GM12878 (cell line): ENCODE results near the gene FBXW7. TPM values are rescaled to one million over a fixed set of nuclear protein-coding genes. Genes with fewer than 3 reads are reported as not detected.

ENCODE experiments used
- ATAC-seq: fragments of 200-7000 bp; cut with Tn5 transposase; 3 replicates; pipeline ENCODE4 v1.9.1; 2020; ENCODE audit warnings: mild to moderate bottlenecking, moderate library complexity
- BruUV-seq: library from RNA; stranded (reverse); fragments of 400-500 nt; replicated peaks from 2 replicates; lab custom pipeline; 2021; lab: Mats Ljungman, UMichigan
- CTCF ChIA-PET: fragments of 300-600 bp; sonication (Branson Sonifier 250); formaldehyde crosslinking; extraction: SDS; loops from one replicate; lab custom pipeline; 2021; ENCODE audit warnings: inconsistent platforms; lab: Yijun Ruan, JAX
- POLR2A ChIA-PET: fragments of 350-600 bp; formaldehyde crosslinking; extraction: SDS; loops from one replicate; lab custom pipeline; 2021; ENCODE audit warnings: inconsistent platforms; lab: Charles Lee
- RAD21 ChIA-PET: fragments of 300-600 bp; sonication (Branson Sonifier 250); formaldehyde crosslinking; loops from one replicate; lab custom pipeline; 2023; ENCODE audit warnings: antibody characterized with exemption; ENCODE audit not compliant: unreplicated experiment; lab: Charles Lee
- SMC1A ChIA-PET: fragments of 300-600 bp; sonication (Branson Sonifier 250); formaldehyde crosslinking; loops from one replicate; lab custom pipeline; 2023; ENCODE audit not compliant: unreplicated experiment, uncharacterized antibody; lab: Charles Lee
- DNase-seq: peaks from one replicate; pipeline ENCODE4 v3.0.0-alpha.2; 2011; ENCODE audit warnings: low read depth, low spot score
- FAIRE-seq: peaks from 3 replicates; lab custom pipeline; 2011; peaks lifted over from hg19 to GRCh38; lab: Jason Lieb, UNC
- H2AFZ ChIP-seq: 2 replicates; pipeline ENCODE4 v1.6.0; 2011; ENCODE audit warnings: low read depth, low read length, control low read depth; ENCODE audit not compliant: control insufficient read depth
- H3K27ac ChIP-seq: 2 replicates; pipeline ENCODE4 v1.5.1; 2011; ENCODE audit warnings: control low read depth; ENCODE audit not compliant: control insufficient read depth, insufficient read depth
- H3K27me3 ChIP-seq, 2 experiments: replicated peaks in 1 of 2; 2 replicates each; pipeline versions ENCODE4 v1.6.0 to v1.6.1; 2011; ENCODE audit warnings: low read length in 1 of 2; ENCODE audit not compliant: control insufficient read depth in 2 of 2, insufficient read depth in 2 of 2
- H3K36me3 ChIP-seq, 2 experiments: 2 replicates each; pipeline ENCODE4 v1.5.1; 2011; ENCODE audit warnings: low read length in 1 of 2; ENCODE audit not compliant: control insufficient read depth in 2 of 2, insufficient read depth in 2 of 2
- H3K4me1 ChIP-seq: 2 replicates; pipeline ENCODE4 v1.6.1; 2011; ENCODE audit warnings: mild to moderate bottlenecking, low read length, moderate library complexity, mixed read lengths; ENCODE audit not compliant: control insufficient read depth, insufficient read depth
- H3K4me2 ChIP-seq: 2 replicates; pipeline ENCODE4 v1.6.0; 2011; ENCODE audit warnings: control low read depth; ENCODE audit not compliant: control insufficient read depth, insufficient read depth
- H3K4me3 ChIP-seq: fragments of 200-600 bp; sonication (generic); 2 replicates; pipeline ENCODE4 v1.5.1; 2016
- H3K79me2 ChIP-seq: 2 replicates; pipeline ENCODE4 v1.6.0; 2011; ENCODE audit warnings: low read length; ENCODE audit not compliant: control insufficient read depth, insufficient read depth
- H3K9ac ChIP-seq: 2 replicates; pipeline ENCODE4 v1.8.0; 2011; ENCODE audit warnings: low read length, control low read depth, mixed read lengths; ENCODE audit not compliant: control insufficient read depth, insufficient read depth
- H3K9me3 ChIP-seq: replicated peaks from 3 replicates; pipeline ENCODE4 v1.5.1; 2011; ENCODE audit warnings: mild to moderate bottlenecking, low read length; ENCODE audit not compliant: control insufficient read depth, insufficient read depth
- H4K20me1 ChIP-seq: 2 replicates; pipeline ENCODE4 v1.6.0; 2011; ENCODE audit not compliant: control insufficient read depth, insufficient read depth
- DPF2 ChIP-seq: fragments of 450-650 bp; IDR thresholded peaks from 2 replicates; pipeline ENCODE4 v1.6.1; 2017; ENCODE audit warnings: mild to moderate bottlenecking
- KLF5 ChIP-seq: fragments of 450-650 bp; IDR thresholded peaks from 2 replicates; pipeline ENCODE4 v1.6.1; 2014; ENCODE audit warnings: mild to moderate bottlenecking; ENCODE audit not compliant: partially characterized antibody
- RAD21 ChIP-seq: IDR thresholded peaks from 2 replicates; pipeline ENCODE4 v1.6.1; 2011; ENCODE audit warnings: mild to moderate bottlenecking, low read depth, low read length, moderate library complexity; ENCODE audit not compliant: insufficient read depth
- WGBS: methylation state at CpG from one replicate; pipeline ENCODE4 v1.1.6; 2016; ENCODE audit warnings: low lambda C conversion rate; ENCODE audit not compliant: insufficient replicate concordance, insufficient coverage; ENCODE audit errors: missing lambda C conversion rate; 5-methylcytosine and 5-hydroxymethylcytosine counted together
- in situ Hi-C: fragments of 300-500 bp; cut with MboI; formaldehyde crosslinking; loops from 9 replicates; pipeline ENCODE4 v1.14.3; 2018; ENCODE audit warnings: mixed read lengths
- intact Hi-C: fragments of 100-400 bp; cut with micrococcal nuclease; formaldehyde crosslinking; loops from one replicate; pipeline ENCODE4 v1.14.2; 2022; ENCODE audit not compliant: unreplicated experiment
- polyA plus RNA-seq, 11 experiments: library from polyadenylated mRNA; depleted of rRNA in 4 of 11; unstranded in 6 of 11; stranded (reverse) in 5 of 11; fragments of >200 nt; fragmentation: Nextera tagmentation in 4 of 11; fragmentation: Illumina TruSeq in 1 of 11; extraction: Ambion mirVana in 4 of 11; extraction: Trizol in 1 of 11; gene quantifications; 1 replicate in 1 of 11; 2 replicates in 10 of 11; pipeline versions ENCODE4 v1.2.1 to v1.2.3, GENCODE V29; 2011 to 2016; ENCODE audit warnings: inconsistent platforms in 2 of 11, missing spikeins in 2 of 11, low read depth in 1 of 11
- total RNA-seq, 4 experiments: library from RNA; depleted of rRNA in 3 of 4; stranded (reverse); fragments of >200 nt in 3 of 4; fragmentation: Illumina TruSeq in 1 of 4; extraction: Trizol in 1 of 4; gene quantifications; 2 replicates each; pipeline versions ENCODE4 v1.2.1 to v1.2.3, GENCODE V29; 2013 to 2021
- TF ChIP-seq, protein P1 (sequence below), 3 experiments: IDR thresholded peaks in 2 of 3; conservative IDR thresholded peaks in 1 of 3; 2 replicates each; pipeline ENCODE4 v1.5.1; 2011; ENCODE audit warnings: low read depth in 3 of 3, low read length in 3 of 3, mild to moderate bottlenecking in 3 of 3, control low read depth in 2 of 3, moderate library complexity in 2 of 3, inconsistent platforms in 1 of 3, mixed read lengths in 1 of 3; ENCODE audit not compliant: control insufficient read depth in 2 of 3, insufficient read depth in 1 of 3; ENCODE audit errors: extremely low read depth in 1 of 3
- TF ChIP-seq, protein P2 (sequence below): fragments of 450-650 bp; formaldehyde crosslinking; IDR thresholded peaks from 2 replicates; pipeline ENCODE4 v1.4.0; 2020; ENCODE audit warnings: mild to moderate bottlenecking, moderate library complexity

The FBXW7 gene
- total and polyA plus RNA-seq, 10 of the 15 experiments (the other 5 are each of a cell fraction or from before 2014, with no cell fraction given): 35.8 to 118 (median 47.2) TPM

DNA sequence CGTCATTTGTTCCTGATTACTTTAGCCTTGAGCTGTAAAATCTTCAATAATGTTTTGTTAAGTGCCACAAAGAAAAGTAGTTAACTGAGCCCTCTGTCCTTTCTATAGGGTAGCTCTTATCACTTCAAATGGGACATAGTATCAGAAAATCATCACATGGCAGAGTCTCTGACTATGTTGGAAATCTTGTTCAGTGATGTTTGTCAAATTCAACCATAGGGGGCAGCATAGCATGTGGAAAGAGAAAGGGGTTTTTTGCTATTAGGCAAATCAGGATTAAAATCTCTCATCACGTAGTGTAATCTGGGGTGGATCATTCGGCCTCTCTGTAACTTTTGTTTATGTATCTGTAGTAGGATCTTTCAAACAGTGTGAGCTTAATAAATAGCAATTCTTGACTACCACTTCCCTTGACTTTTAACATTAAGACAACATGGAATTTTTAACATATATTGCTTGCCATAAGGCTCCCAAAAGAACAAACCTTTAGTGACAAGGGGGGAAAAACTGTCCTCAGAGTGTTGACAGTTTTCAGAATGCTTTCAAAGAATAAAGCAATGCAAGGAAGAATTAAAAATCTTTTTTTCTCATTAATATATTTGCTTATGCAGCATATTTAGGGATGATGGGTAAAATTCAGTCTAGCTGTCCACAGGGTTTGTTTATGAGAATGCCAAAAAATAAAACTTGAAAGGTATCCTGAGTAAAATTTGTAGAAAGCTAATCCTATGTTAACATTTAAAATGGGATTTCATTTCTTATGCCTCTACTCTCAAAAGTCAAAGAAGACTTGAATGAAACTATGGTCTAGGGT lies 127.2 kb downstream of the FBXW7 start:
- no peak overlapping the region for H3K4me3 ChIP-seq
- ChIA-PET CTCF (interaction anchor here (0.6 to 5.4 kb wide), 51 partner anchors 9 to 718 kb away, joined by 3 to 77 read pairs (median 5); partner anchors contain the start of gene FBXW7), RAD21 (interaction anchor here (0.7 to 2.8 kb wide), 17 partner anchors 9 to 719 kb away, joined by 3 to 19 read pairs (median 4); no protein-coding TSS in a partner anchor), SMC1A (interaction anchor here (0.6 to 4.9 kb wide), 37 partner anchors 7 to 706 kb away, joined by 3 to 58 read pairs (median 4); no protein-coding TSS in a partner anchor), POLR2A (interaction anchor here (0.5 to 1.3 kb wide), 4 partner anchors 12 to 234 kb away, joined by 4 to 7 read pairs (median 4); no protein-coding TSS in a partner anchor)
- no peak overlapping the region for H3K27ac ChIP-seq
- intact Hi-C loops (loop anchor here (2.0 kb wide), 2 partner anchors 232 to 326 kb away; no protein-coding TSS in a partner anchor), in situ Hi-C loops (no loop called here)
- peak; percentile 80 for FAIRE-seq
- H3K4me1 ChIP-seq: no peaks in the 10 kb centered on the region
- no peak overlapping the region for H3K4me2 ChIP-seq
- peaks cover 0 to 11% of the 10 kb centered on the region in 2 experiments for H3K36me3 ChIP-seq
- WGBS: 33% methylated on average over 3 of the region's 3 CpGs
- H2AFZ ChIP-seq: no peak overlapping the region
- H3K27me3 ChIP-seq: no peaks in the 10 kb centered on the region
- no peaks in the 10 kb centered on the region for H3K9me3 ChIP-seq
- TF ChIP-seq KLF5 (peak; percentile 27), RAD21 (peak; percentile 72), DPF2 (no peak)
- TF ChIP-seq, protein P1, sequence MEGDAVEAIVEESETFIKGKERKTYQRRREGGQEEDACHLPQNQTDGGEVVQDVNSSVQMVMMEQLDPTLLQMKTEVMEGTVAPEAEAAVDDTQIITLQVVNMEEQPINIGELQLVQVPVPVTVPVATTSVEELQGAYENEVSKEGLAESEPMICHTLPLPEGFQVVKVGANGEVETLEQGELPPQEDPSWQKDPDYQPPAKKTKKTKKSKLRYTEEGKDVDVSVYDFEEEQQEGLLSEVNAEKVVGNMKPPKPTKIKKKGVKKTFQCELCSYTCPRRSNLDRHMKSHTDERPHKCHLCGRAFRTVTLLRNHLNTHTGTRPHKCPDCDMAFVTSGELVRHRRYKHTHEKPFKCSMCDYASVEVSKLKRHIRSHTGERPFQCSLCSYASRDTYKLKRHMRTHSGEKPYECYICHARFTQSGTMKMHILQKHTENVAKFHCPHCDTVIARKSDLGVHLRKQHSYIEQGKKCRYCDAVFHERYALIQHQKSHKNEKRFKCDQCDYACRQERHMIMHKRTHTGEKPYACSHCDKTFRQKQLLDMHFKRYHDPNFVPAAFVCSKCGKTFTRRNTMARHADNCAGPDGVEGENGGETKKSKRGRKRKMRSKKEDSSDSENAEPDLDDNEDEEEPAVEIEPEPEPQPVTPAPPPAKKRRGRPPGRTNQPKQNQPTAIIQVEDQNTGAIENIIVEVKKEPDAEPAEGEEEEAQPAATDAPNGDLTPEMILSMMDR (IDR thresholded peaks at IDR 0.05 in 2 of 3, conservative IDR thresholded peaks at IDR 0.05 in 1 of 3; ENCODE audit: control insufficient read depth in 2 of 3, extremely low read depth in 1 of 3, insufficient read depth in 1 of 3, low read depth in 3 of 3, low read length in 3 of 3): peak; percentile 53 to 58 (median 58); a peak in 5 of 6 replicates
- TF ChIP-seq, protein P2, sequence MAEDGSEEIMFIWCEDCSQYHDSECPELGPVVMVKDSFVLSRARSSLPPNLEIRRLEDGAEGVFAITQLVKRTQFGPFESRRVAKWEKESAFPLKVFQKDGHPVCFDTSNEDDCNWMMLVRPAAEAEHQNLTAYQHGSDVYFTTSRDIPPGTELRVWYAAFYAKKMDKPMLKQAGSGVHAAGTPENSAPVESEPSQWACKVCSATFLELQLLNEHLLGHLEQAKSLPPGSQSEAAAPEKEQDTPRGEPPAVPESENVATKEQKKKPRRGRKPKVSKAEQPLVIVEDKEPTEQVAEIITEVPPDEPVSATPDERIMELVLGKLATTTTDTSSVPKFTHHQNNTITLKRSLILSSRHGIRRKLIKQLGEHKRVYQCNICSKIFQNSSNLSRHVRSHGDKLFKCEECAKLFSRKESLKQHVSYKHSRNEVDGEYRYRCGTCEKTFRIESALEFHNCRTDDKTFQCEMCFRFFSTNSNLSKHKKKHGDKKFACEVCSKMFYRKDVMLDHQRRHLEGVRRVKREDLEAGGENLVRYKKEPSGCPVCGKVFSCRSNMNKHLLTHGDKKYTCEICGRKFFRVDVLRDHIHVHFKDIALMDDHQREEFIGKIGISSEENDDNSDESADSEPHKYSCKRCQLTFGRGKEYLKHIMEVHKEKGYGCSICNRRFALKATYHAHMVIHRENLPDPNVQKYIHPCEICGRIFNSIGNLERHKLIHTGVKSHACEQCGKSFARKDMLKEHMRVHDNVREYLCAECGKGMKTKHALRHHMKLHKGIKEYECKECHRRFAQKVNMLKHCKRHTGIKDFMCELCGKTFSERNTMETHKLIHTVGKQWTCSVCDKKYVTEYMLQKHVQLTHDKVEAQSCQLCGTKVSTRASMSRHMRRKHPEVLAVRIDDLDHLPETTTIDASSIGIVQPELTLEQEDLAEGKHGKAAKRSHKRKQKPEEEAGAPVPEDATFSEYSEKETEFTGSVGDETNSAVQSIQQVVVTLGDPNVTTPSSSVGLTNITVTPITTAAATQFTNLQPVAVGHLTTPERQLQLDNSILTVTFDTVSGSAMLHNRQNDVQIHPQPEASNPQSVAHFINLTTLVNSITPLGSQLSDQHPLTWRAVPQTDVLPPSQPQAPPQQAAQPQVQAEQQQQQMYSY (CRISPR knock-in tag): no peak
- ATAC-seq: peak; percentile 86
- no peaks in the 10 kb centered on the region for H4K20me1 ChIP-seq
- no peak overlapping the region for H3K9ac ChIP-seq
- peaks cover 8% of the 10 kb centered on the region for H3K79me2 ChIP-seq
- no peak for DNase-seq
- no TSS peak for BruUV-seq
